IgD-negative memory B cell (primary cell): ENCODE results near the gene PPFIBP1. TPM values are rescaled to one million over a fixed set of nuclear protein-coding genes. Genes with fewer than 3 reads are reported as not detected.

Source experiments
- H3K27ac Mint-ChIP-seq, 3 donors: one replicate each; pipeline ENCODE4 v1.8.0; 2020 to 2022; ENCODE audit warnings: mild to moderate bottlenecking in 3 of 3, mixed read lengths in 3 of 3, moderate library complexity in 1 of 3
- H3K27me3 Mint-ChIP-seq: one replicate; pipeline ENCODE4 v1.8.0; 2021; ENCODE audit warnings: mixed read lengths
- H3K36me3 Mint-ChIP-seq: one replicate; pipeline ENCODE4 v1.8.0; 2020; ENCODE audit warnings: mild to moderate bottlenecking, mixed read lengths
- H3K4me1 Mint-ChIP-seq, 3 donors: one replicate each; pipeline ENCODE4 v1.8.0; 2020 to 2022; ENCODE audit warnings: mixed read lengths in 3 of 3, mild to moderate bottlenecking in 1 of 3
- H3K4me3 Mint-ChIP-seq, 4 donors: one replicate each; pipeline ENCODE4 v1.8.0; 2020 to 2022; ENCODE audit warnings: mild to moderate bottlenecking in 4 of 4, mixed read lengths in 4 of 4, moderate library complexity in 3 of 4
- H3K9me3 Mint-ChIP-seq, 3 donors: one replicate each; pipeline ENCODE4 v1.8.0; 2020 to 2021; ENCODE audit warnings: mixed read lengths in 3 of 3, mild to moderate bottlenecking in 1 of 3
- polyA plus RNA-seq: library from polyadenylated mRNA; unstranded; fragments of 300-500 nt; fragmentation: Illumina TruSeq; gene quantifications from one replicate; pipeline ENCODE4 v1.2.3, GENCODE V29; 2021

The PPFIBP1 gene
- polyA plus RNA-seq, 1 donor from 2014 or later = 2.2 TPM

DNA sequence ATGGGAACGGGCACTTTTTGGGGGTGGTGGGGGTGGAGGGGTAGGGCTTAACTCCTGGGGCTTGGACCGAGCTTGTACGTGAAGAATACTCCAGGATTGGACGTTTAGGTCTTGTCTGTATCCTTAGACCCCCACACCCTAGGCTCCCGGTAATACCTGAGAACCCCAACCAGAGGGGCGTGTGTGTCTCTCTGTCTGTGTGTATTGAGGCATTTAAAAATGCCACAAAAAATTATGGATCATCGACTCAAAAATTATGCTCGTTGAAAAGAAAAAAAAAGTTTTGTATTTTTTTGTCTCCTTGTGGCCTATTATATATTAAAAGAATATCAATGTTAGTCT lies 459 bp downstream of the PPFIBP1 start:
- Mint-ChIP-seq H3K27me3 (peaks cover 10% of the 10 kb centered on the region), H3K27ac (no peak overlapping the region), H3K9me3 (no peaks in the 10 kb centered on the region), H3K4me1 (peaks cover 11 to 23% (median 16%) of the 10 kb centered on the region in 3 donors), H3K36me3 (peaks cover 2% of the 10 kb centered on the region), H3K4me3 (peak overlapping the region; percentile 97 to 100 (median 99))

DNA sequence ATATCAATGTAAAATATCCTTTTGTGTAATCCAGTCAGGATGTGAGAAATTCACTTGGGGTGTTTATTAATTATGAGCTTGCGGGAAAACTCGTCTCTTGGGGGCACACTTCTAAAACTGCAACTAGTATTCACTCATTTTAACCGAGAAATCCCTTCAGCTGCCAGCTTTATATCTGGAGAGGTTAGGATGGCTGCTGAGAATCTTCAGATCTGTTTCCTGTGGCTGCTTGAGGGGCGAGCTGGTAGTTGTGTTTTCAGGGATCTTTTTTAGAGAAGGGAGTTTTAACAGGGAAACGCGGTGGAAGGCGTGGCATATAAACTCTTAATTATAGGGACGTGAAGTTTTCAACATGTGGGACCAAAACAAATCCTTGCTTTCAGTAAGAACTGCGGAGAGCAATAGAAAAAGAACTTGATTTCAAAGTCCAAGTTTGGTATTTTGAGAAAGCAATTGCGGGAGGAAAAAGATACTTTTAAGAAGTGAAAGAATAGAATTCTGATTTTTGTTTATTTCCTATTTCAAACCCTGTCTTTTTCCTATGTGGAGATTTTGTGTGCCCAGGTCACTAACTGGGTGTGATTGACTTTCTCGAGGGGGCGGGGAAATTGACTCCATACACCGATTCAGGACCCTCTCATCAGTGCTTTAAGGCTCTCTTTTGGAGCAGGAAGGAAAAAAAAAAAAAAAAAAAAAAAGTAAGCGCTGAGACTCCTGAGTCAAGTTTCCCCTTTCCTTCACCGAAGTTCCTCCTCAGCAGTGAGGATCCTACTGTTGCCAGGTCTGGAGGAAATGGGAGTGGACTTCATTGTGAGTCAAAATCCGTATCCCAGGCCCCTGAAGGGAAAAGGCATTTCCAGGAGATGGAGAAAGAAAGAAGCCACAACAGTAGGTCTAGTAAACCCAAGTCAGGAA lies 1.1 kb downstream of the PPFIBP1 start:
- peaks cover 9% of the 10 kb centered on the region for H3K27me3 Mint-ChIP-seq
- peak overlapping the region in 1 of 3 donors; percentile 10 for H3K27ac Mint-ChIP-seq
- no peaks in the 10 kb centered on the region for H3K9me3 Mint-ChIP-seq
- peak overlapping the region; percentile 97 to 100 (median 99) for H3K4me3 Mint-ChIP-seq
- peaks cover 11 to 27% (median 16%) of the 10 kb centered on the region in 3 donors for H3K4me1 Mint-ChIP-seq
- peaks cover 2% of the 10 kb centered on the region for H3K36me3 Mint-ChIP-seq

DNA sequence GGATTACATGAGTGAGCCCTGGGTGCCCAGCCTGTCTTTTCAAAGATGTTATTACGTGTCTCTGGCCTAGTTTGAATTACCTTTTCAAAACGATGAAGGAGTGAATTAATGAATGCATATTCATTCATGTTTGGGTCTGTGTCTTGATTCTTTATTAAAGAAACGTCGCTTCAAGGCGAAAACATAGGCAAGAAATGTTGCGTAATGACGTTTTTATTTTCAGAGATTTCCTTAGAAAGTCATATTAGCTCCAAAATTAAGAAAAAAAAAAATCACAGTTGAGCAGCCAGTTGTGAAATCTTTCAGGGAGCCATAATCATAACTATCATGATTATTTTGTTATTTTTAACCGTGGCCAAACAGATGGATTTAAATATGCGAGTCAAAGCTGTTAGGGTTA lies 3.5 kb downstream of the PPFIBP1 start:
- Mint-ChIP-seq H3K4me3 (no peak overlapping the region), H3K36me3 (peaks cover 2% of the 10 kb centered on the region), H3K9me3 (no peaks in the 10 kb centered on the region), H3K27ac (no peak overlapping the region), H3K27me3 (peaks cover 9% of the 10 kb centered on the region), H3K4me1 (peaks cover 15 to 28% (median 16%) of the 10 kb centered on the region in 3 donors)

DNA sequence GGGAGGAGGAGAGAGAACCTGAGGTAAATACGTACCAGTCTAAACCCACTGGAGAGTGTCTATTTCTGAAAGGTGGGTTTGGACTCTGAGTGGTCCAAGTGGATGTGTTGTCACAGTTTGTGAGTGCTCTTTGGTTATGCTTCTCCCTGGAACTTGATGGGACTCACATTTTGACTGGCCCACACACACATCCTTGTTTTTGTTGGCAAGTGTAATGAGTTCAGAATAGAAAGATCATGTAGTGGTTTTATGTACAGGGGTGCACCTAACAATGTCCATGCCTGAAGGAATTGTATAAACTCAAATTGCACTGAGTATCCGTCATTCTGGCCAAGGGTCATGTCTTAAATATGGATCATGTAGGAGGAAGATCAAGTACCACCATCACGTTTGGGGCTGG lies 4.8 kb downstream of the PPFIBP1 start:
- H3K27ac Mint-ChIP-seq = no peak overlapping the region
- H3K4me3 Mint-ChIP-seq = no peak overlapping the region
- peaks cover 2% of the 10 kb centered on the region for H3K36me3 Mint-ChIP-seq

DNA sequence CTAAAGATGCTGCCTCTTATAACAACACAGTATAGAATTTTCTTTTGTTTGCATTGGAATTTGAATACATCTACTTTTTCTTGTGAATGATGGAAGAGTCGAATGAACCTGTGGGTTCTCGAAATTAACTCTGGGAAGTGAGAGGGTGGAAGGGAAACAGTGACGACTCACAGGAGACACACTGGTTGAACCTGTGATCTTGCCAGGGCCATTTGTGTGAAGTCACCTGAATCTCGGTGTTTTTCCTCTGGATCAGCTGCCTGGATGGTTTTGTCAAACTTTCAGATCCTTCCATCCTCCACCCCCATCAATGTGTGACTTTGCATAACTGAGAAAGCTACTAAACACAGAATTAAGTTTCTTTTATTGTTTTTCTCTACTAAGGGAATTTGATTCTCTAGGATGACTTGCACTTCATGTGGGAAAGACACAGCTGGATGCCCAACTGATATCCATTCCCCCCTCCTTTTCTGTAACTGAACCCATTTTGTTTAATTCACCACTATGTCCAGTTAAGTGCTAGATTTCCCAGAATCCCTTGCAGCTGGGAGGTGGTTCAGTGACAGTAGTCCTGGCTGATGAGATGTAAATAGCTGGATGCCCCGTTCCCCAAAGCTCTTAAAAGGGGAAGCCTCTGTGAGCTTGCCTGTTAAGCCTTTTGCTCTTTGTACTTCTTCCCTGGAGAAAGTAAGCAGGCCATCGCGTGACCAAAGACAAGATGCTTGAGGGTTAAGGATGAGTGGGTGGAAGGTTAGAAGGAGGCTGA lies 6.3 kb downstream of the PPFIBP1 start:
- Mint-ChIP-seq H3K9me3 (no peaks in the 10 kb centered on the region), H3K27me3 (peaks cover 14% of the 10 kb centered on the region), H3K36me3 (peaks cover 2% of the 10 kb centered on the region), H3K4me1 (peaks cover 17 to 27% (median 20%) of the 10 kb centered on the region in 3 donors), H3K4me3 (no peak overlapping the region), H3K27ac (peak overlapping the region in 1 of 3 donors; percentile 71)

More for the DNA sequence above, 4.8 kb downstream of the PPFIBP1 start:
- no peaks in the 10 kb centered on the region for H3K9me3 Mint-ChIP-seq
- peaks cover 15 to 26% (median 15%) of the 10 kb centered on the region in 3 donors for H3K4me1 Mint-ChIP-seq
- H3K27me3 Mint-ChIP-seq = peaks cover 14% of the 10 kb centered on the region

DNA sequence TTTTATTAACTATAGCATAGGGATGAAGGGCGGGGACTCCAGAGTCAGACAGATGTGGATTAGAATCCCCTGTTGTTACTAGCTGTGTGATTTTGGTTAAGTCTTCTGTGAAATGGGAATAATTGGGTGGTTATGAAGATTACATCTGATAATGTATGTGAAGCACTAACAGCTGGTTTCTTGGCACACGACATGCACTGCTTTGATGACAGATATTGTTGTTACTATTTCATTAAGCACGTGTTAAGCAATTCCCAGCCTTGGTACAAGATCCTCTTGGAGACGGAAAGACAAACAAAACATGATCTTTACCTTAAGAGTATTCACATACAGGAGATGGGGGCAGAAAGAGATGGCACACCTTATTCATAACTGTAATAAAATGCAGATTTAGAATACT lies 7.9 kb downstream of the PPFIBP1 start:
- peaks cover 2% of the 10 kb centered on the region for H3K36me3 Mint-ChIP-seq
- H3K27me3 Mint-ChIP-seq = peaks cover 10% of the 10 kb centered on the region
- no peak overlapping the region for H3K27ac Mint-ChIP-seq
- H3K4me1 Mint-ChIP-seq = peaks cover 22 to 28% (median 24%) of the 10 kb centered on the region in 3 donors
- H3K4me3 Mint-ChIP-seq = no peak overlapping the region
- no peaks in the 10 kb centered on the region for H3K9me3 Mint-ChIP-seq

DNA sequence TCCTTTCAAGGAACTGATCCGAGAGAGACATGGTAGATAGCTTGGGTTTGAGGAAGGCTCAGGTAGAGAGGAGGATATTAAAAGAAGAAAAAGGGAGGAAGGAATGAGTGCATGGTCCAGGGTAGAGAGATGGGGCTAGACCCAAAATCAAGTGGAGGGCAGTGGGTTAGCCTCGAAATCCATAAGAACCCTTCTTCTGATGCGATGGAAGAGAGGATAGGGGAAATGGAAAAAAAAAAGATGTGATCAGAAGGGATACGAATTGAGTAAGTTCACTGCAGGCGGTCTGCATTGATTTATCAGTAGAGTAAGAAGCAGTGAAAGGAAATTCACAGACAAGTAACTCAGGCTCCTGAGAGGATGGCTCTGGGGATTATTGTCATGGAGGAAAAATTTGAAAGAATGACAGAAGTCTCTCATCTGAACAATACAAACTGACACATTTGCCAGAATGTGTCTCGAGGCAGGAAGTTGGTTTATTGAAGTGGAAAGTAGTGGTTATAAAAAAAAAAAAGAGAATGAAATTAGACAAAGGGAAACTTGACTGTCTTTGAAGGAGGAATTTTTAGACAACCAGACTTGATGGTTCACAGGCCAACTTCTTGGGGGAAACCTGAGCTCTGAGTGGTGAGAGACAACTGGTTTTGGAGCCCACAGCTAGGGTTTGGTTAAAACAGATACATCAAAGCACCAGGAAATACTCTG lies 10.2 kb downstream of the PPFIBP1 start:
- peaks cover 28 to 39% (median 36%) of the 10 kb centered on the region in 3 donors for H3K4me1 Mint-ChIP-seq
- no peaks in the 10 kb centered on the region for H3K36me3 Mint-ChIP-seq
- H3K4me3 Mint-ChIP-seq = peak overlapping the region in 2 of 4 donors; percentile 30 to 71
- no peaks in the 10 kb centered on the region for H3K9me3 Mint-ChIP-seq
- H3K27ac Mint-ChIP-seq = peak overlapping the region in 1 of 3 donors; percentile 40
- peaks cover 14% of the 10 kb centered on the region for H3K27me3 Mint-ChIP-seq

DNA sequence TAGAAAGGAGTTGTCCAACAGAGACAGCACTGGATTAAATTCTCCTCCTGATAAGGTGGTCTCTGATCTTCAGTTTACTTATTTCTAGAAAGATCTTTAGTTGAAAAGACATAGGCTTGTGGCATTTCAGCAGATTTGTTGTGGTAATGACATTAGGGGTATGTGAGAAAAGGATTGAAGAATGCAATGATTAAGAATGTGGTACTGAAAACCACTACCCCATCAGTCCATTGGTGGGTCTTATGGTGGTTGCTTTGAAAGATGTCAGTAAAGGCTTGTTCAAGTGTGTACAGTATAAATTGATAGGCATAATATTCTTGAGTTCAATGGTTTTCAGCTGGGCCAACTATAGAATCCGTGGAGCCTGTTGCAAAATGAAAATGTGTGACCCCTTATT lies 10.8 kb downstream of the PPFIBP1 start:
- H3K9me3 Mint-ChIP-seq = no peaks in the 10 kb centered on the region
- peaks cover 14% of the 10 kb centered on the region for H3K27me3 Mint-ChIP-seq
- H3K36me3 Mint-ChIP-seq = no peaks in the 10 kb centered on the region
- peaks cover 28 to 41% (median 37%) of the 10 kb centered on the region in 3 donors for H3K4me1 Mint-ChIP-seq
- peak overlapping the region in 2 of 4 donors; percentile 30 to 71 for H3K4me3 Mint-ChIP-seq
- no peak overlapping the region for H3K27ac Mint-ChIP-seq

DNA sequence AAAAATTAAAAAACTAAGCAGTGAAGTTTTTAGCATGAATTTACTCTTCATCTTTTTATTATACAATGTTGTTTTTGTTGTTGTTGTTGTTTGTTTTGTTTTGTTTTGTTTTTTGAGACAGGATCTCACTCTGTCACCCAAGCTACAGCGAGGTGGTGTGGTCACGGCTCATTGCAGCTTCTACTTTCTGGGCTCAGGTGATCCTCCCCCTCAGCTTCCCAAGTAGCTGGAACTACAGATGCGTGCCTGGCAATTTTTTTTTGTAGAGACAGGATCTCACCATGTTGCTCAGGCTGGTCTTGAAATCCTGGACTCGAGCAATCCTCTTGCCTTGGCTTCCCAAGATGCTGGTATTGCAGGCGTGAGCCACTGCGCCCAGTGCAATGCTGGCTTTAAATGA lies 11.3 kb downstream of the PPFIBP1 start:
- Mint-ChIP-seq H3K4me3 (peak overlapping the region in 2 of 4 donors; percentile 2 to 66), H3K36me3 (no peaks in the 10 kb centered on the region), H3K27ac (no peak overlapping the region), H3K27me3 (peaks cover 14% of the 10 kb centered on the region), H3K9me3 (no peaks in the 10 kb centered on the region), H3K4me1 (peaks cover 28 to 37% (median 36%) of the 10 kb centered on the region in 3 donors)

DNA sequence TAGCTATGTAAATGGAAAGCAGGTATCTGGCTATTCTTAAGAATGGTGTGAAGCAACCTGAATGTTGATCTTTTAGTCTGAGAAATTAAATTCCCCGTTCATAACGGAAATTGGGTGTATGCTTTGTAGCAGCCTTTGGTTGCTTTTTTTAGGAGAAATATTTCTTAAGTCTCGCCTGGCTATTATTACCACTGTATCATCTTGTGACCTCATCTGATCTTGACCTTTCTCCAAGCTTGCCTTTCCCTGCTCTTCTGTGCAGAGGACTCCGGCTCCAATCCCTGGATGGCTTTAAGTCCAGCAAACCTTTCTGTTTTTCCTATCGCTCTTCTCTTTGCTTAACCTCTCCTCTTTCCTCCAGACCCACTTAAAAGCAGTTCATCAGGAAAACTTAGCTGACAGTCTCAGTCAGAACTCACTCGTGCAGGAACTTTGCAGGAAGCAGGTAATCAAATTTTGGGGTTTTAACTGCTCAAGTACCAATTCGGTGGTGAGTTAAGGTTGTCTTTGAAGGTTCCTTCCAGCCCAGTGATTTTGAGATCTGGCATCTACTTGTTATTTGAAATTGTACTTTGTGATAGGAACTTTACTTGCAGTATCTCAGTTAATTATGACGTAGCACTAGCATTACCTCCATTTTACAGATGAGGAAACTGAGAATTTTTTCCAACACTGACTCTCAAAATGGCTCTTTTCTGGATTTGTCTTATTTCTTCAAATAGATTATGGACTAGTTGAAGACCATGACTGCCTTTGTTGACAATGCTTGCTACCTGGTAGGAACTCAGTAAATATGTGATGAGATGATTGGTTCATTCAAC lies 14.1 kb downstream of the PPFIBP1 start:
- H3K27ac Mint-ChIP-seq = no peak overlapping the region
- H3K36me3 Mint-ChIP-seq = peaks cover 2% of the 10 kb centered on the region
- no peak overlapping the region for H3K4me3 Mint-ChIP-seq
- H3K9me3 Mint-ChIP-seq = no peaks in the 10 kb centered on the region
- peaks cover 13% of the 10 kb centered on the region for H3K27me3 Mint-ChIP-seq
- H3K4me1 Mint-ChIP-seq = peaks cover 24 to 37% (median 36%) of the 10 kb centered on the region in 3 donors

DNA sequence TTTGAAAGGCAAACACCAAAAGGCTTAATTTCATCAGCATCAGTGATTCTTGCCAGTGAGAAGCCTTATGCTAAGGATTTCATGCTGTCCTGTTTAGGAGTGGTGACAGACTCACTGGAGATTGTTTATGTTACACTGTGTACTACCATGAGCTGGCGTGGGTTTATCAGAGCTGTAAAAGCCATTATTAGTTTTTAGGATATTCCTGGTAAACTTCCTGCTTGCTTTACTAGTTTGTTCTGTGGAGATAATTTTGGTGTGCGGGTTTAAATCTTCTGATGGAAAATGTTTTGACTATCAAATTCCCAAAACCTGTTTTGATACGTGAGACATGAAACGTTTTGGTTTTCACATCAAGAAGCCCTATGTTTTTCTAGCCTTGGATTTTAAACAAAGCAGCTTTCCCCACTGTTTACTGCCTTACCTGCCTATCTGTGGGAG lies 15.2 kb downstream of the PPFIBP1 start:
- Mint-ChIP-seq H3K36me3 (peaks cover 2% of the 10 kb centered on the region), H3K27me3 (peaks cover 9% of the 10 kb centered on the region), H3K27ac (no peak overlapping the region), H3K9me3 (no peaks in the 10 kb centered on the region), H3K4me3 (no peak overlapping the region), H3K4me1 (peaks cover 20 to 29% (median 26%) of the 10 kb centered on the region in 3 donors)

DNA sequence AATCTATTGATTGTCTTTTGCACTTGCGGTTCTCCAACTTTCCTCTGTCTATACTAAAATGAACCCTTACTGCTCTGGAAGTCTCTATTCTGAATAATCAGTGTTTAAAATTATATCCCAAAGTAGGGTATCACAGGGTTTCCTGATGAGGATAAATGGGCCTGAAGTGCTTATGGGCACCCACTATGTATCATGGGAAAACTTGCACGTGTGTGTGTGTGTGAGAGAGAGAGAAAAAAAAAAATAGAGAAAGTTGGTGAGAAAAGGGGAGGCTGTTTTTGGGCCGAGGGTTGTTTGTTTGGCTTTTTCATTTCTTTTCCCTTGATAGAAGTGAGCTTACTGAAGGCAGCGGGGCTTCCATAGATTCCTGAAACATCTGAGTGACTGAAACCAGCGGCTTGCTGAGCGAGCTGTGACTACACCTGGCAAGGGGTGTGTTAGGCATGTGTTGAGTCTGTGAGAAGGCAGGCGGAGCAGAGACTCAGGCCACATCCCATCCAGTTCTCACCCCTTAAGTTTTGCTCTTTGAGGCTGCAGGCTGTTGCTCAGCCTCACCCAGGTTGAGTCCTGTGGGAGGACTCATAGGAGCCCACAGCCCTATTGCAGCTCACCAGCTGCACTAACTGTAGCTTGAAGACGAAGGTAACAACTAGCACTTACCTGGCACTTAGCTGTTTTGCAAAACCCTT lies 17.2 kb downstream of the PPFIBP1 start:
- Mint-ChIP-seq H3K27ac (no peak overlapping the region), H3K36me3 (peaks cover 2% of the 10 kb centered on the region), H3K4me3 (no peak overlapping the region)

DNA sequence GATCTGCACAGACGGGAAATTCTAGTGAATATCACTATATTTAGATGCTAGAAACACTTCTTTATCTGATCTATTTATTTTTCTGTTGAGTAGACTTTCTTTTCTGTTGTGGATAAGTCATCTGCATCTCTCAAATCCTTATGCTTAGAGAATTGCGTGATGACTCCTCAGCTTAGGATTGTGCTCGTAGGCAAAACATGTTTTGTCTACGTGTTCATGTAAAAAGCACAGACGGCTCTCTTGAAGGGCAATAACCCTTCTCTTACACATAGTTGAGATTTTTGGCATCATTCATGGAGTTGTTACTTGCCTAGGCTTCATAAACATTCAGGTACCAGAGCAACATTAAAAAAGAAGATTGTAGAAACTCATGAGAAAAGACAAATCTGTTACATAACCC lies 18.6 kb downstream of the PPFIBP1 start:
- Mint-ChIP-seq H3K27me3 (peaks cover 6% of the 10 kb centered on the region), H3K4me3 (no peak overlapping the region), H3K27ac (no peak overlapping the region), H3K4me1 (peaks cover 4 to 13% (median 13%) of the 10 kb centered on the region in 3 donors), H3K36me3 (peaks cover 2% of the 10 kb centered on the region), H3K9me3 (peaks cover 0 to 2% (median 0%) of the 10 kb centered on the region in 3 donors)

More for the DNA sequence above, 17.2 kb downstream of the PPFIBP1 start:
- peaks cover 9 to 14% (median 13%) of the 10 kb centered on the region in 3 donors for H3K4me1 Mint-ChIP-seq
- peaks cover 6% of the 10 kb centered on the region for H3K27me3 Mint-ChIP-seq
- peaks cover 0 to 2% (median 0%) of the 10 kb centered on the region in 3 donors for H3K9me3 Mint-ChIP-seq
